IPS DF 6.9 (cell line): Measurements from ENCODE around the gene GPR179.

ENCODE experiments used
- DNase-seq: peaks from one replicate; pipeline ENCODE4 v3.0.0-alpha.2; 2013; ENCODE audit warnings: low read depth, low spot score
- H3K27ac ChIP-seq: one replicate; pipeline ENCODE4 v1.5.1; 2013; ENCODE audit warnings: low read length, control low read depth
- H3K27me3 ChIP-seq: 2 replicates; pipeline ENCODE4 v1.6.1; 2013; ENCODE audit warnings: mild to moderate bottlenecking, low read length; ENCODE audit not compliant: control insufficient read depth, insufficient read depth
- H3K36me3 ChIP-seq: 2 replicates; pipeline ENCODE4 v1.6.1; 2013; ENCODE audit warnings: low read length; ENCODE audit not compliant: control insufficient read depth, insufficient read depth
- H3K4me1 ChIP-seq: 2 replicates; pipeline ENCODE4 v1.6.1; 2013; ENCODE audit warnings: low read length; ENCODE audit not compliant: control insufficient read depth, insufficient read depth
- H3K4me3 ChIP-seq: 2 replicates; pipeline ENCODE4 v1.5.1; 2013; ENCODE audit warnings: mild to moderate bottlenecking, low read length
- H3K9me3 ChIP-seq: 2 replicates; pipeline ENCODE4 v1.6.1; 2013; ENCODE audit warnings: low read length, inconsistent platforms; ENCODE audit not compliant: control insufficient read depth, insufficient read depth
- WGBS: extraction: QIAGEN DNeasy Blood & Tissue Kit; methylation state at CpG from one replicate; pipeline ENCODE4 v1.1.7; 2013; ENCODE audit warnings: mixed read lengths, missing lambda C conversion rate; ENCODE audit not compliant: insufficient read length, insufficient coverage; 5-methylcytosine and 5-hydroxymethylcytosine counted together

GPR179 gene

GRCh38 chr17:38329808-38330730 lies 13.7 kb downstream of the GPR179 start:
- no peak overlapping the region for H3K4me3 ChIP-seq
- no CpG with 5 or more reads among the region's 25 CpGs for WGBS
- no peak for DNase-seq
- H3K27ac ChIP-seq, result no peak overlapping the region
- no peaks in the 10 kb centered on the region for H3K27me3 ChIP-seq
- peaks cover 4% of the 10 kb centered on the region for H3K4me1 ChIP-seq
- no peaks in the 10 kb centered on the region for H3K36me3 ChIP-seq
- H3K9me3 ChIP-seq, result no peaks in the 10 kb centered on the region

DNA sequence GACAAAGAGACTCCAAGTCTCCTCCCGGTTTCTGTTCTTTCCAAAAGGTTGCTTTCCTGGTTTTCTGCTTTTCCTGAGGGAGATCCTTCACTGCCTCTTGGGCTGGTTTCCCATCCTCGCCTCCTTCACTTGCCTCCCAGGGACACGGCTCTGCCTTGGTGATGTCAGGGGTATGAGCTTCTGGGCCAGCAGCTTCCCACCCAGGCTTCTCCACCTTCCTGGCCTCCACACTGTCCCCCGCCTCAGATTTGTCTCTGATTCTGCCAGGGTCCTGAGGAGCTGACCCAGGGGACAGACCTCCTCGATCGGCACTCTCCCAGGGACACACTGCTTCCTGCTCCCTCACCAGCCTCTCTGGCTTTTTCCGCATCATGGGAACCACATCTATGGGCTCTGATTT lies 14.5 kb downstream of the GPR179 start:
- no peak overlapping the region for H3K4me3 ChIP-seq
- H3K4me1 ChIP-seq, result peaks cover 6% of the 10 kb centered on the region
- WGBS, result no CpG with 5 or more reads among the region's 7 CpGs
- H3K9me3 ChIP-seq, result no peaks in the 10 kb centered on the region
- H3K27me3 ChIP-seq, result no peaks in the 10 kb centered on the region
- no peak for DNase-seq
- H3K27ac ChIP-seq, result no peak overlapping the region
- no peaks in the 10 kb centered on the region for H3K36me3 ChIP-seq

DNA sequence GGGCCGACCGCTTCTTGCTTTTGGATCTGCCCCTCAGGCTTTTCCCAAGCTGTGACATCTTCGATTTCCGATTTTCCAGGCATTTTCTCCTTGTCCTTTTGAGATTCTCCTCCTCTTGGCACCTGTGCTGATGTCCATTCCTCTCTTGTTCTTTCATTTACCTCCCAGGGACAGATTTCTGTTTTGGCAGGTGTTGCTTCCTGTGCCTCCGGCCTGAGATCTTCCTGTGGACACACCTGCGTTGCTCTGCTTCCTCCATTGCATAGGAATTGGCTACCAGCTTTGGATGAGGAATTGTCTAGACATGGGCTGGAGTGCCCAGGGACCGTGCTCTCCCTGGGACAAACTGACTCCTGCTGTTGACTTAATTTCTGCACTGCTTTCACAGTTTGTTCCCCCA lies 15.1 kb downstream of the GPR179 start:
- Histone ChIP-seq H3K4me1 (peaks cover 6% of the 10 kb centered on the region), H3K9me3 (no peaks in the 10 kb centered on the region), H3K27ac (no peak overlapping the region), H3K36me3 (no peaks in the 10 kb centered on the region), H3K4me3 (no peak overlapping the region), H3K27me3 (no peaks in the 10 kb centered on the region)
- DNase-seq, result no peak
- no CpG with 5 or more reads among the region's 7 CpGs for WGBS

- H3K4me1 ChIP-seq, result peaks cover 6% of the 10 kb centered on the region
- no peak for DNase-seq
- H3K27me3 ChIP-seq, result no peaks in the 10 kb centered on the region
- no peak overlapping the region for H3K4me3 ChIP-seq
- no CpG with 5 or more reads among the region's 1 CpG for WGBS
- H3K36me3 ChIP-seq, result no peaks in the 10 kb centered on the region; the same call in 1 of the 2 replicates
- H3K9me3 ChIP-seq, result no peaks in the 10 kb centered on the region
- no peak overlapping the region for H3K27ac ChIP-seq
Observed at GRCh38 chr17:38327936-38328335, 15.8 kb downstream of the GPR179 start.

DNA sequence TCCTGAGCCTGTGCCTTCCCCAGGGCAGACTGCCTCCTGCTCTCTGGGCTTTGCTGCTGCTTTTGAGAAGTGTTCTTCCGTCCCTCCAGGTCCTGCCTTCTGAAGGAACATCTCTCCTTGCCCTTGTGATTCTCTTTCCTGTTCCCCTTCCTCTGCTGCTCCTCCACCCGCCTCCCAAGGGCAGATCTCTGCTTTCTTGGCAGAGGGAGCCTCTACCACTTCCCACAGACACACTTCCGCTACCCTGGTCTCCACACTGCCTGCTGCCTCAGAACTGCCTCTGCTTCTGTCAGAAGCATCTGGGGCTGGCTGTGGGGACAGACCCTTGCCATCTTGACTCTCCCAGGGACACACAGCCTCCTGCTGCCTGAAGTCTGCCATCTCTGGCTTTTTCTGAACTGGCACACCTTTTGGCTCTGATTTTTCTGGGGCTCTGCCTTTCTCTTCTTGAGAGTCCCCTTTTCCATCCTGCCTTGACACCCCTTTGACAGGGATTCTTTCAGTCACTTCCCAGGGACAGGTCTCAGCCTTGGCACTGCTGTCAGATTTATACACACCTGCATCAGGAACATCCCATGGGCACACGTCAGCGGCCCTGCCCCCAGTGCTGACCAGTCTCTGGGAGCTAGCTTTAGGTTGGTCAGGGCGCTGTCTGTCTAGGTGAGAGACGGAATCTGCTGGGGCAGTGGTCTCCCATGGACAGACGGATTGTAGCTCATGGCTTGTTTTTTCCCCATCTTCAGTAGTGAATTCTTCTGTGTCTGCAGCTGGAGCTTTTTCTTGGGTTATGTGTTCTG lies 16.6 kb downstream of the GPR179 start:
- Histone ChIP-seq H3K4me3 (no peak overlapping the region), H3K36me3 (no peaks in the 10 kb centered on the region; the same call in 1 of the 2 replicates), H3K27me3 (no peaks in the 10 kb centered on the region), H3K4me1 (peaks cover 6% of the 10 kb centered on the region), H3K9me3 (no peaks in the 10 kb centered on the region), H3K27ac (no peak overlapping the region)
- no CpG with 5 or more reads among the region's 8 CpGs for WGBS
- DNase-seq, result no peak

DNA sequence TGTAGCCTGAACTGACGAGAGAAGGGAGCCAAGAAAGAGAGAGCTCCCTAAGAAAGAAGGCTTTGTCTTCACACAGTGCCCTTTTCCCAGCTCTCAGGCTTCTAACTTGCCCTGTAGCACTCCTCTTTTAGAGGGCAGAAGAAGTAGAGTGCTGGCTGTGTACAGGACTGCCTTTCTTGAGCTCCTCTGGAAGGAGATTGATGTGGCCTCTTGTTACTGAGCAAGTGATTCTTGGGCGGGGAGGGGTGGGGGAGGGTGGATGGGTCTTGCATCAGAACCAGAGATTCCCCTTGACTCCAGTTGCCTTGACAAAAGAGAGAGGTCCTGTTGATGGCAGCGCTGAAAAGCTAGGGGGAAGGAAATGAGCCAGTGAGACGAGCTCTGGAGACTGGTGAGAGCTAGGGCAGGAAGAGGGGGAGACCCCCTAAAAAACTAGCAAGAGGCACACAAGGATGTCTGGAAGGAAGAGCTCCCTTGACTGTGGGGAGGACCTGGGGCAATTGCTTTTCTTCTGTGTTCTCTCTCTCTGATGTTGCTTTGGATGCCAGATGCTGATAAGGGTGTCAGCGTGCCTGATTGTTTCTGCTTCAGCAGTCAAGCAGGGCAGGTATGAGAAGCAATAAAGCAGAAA lies 18.4 kb downstream of the GPR179 start:
- Histone ChIP-seq H3K4me1 (peaks cover 6% of the 10 kb centered on the region), H3K4me3 (no peak overlapping the region), H3K9me3 (no peaks in the 10 kb centered on the region), H3K27me3 (no peaks in the 10 kb centered on the region), H3K27ac (no peak overlapping the region), H3K36me3 (peaks cover 4% of the 10 kb centered on the region; the same call in 1 of the 2 replicates)
- WGBS, result no CpG with 5 or more reads among the region's 5 CpGs
- DNase-seq, result no peak

- Histone ChIP-seq H3K27me3 (no peaks in the 10 kb centered on the region), H3K27ac (no peak overlapping the region), H3K9me3 (no peaks in the 10 kb centered on the region), H3K36me3 (peaks cover 6% of the 10 kb centered on the region; the same call in 1 of the 2 replicates), H3K4me3 (no peak overlapping the region), H3K4me1 (peaks cover 6% of the 10 kb centered on the region)
- no CpG with 5 or more reads among the region's 2 CpGs for WGBS
- no peak for DNase-seq
Observed at GRCh38 chr17:38324772-38325171, 19.0 kb downstream of the GPR179 start.

- no peak for DNase-seq
- peaks cover 6% of the 10 kb centered on the region for H3K4me1 ChIP-seq
- no CpG with 5 or more reads among the region's 3 CpGs for WGBS
- H3K27me3 ChIP-seq, result no peaks in the 10 kb centered on the region
- H3K9me3 ChIP-seq, result no peaks in the 10 kb centered on the region
- H3K27ac ChIP-seq, result no peak overlapping the region
- H3K36me3 ChIP-seq, result peaks cover 6% of the 10 kb centered on the region; the same call in 1 of the 2 replicates
- H3K4me3 ChIP-seq, result no peak overlapping the region
Observed at GRCh38 chr17:38324141-38324697, 19.5 kb downstream of the GPR179 start.

DNA sequence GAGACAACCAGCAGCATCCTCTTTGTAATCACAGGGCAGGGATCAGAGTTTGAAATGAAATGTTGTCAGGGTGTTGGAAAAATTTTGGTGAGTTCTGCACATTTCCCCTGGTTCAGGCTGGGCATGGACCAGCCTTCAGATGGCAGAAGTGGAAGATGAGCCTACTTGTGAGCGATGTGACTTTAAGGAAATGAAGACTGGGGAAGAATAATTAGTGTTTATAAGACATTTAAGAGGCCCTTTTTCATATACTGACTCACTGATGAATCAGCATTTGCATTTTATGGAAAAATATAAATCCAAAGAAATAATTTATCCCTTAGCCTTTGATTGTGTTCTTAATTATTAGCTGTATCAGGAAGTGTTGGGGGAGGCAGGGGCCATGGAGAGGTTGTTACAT lies 20.9 kb downstream of the GPR179 start:
- no peak overlapping the region for H3K4me3 ChIP-seq
- H3K36me3 ChIP-seq, result peaks cover 6% of the 10 kb centered on the region; the same call in 1 of the 2 replicates
- no peaks in the 10 kb centered on the region for H3K27me3 ChIP-seq
- H3K4me1 ChIP-seq, result peaks cover 6% of the 10 kb centered on the region
- H3K9me3 ChIP-seq, result no peaks in the 10 kb centered on the region
- no CpG with 5 or more reads among the region's 1 CpG for WGBS
- no peak for DNase-seq
- H3K27ac ChIP-seq, result no peak overlapping the region
